Heart left ventricle (tissue), 16 donors: ENCODE results near the gene MBP. TPM values are rescaled to one million over a fixed set of nuclear protein-coding genes. Genes with fewer than 3 reads are reported as not detected.

Experiments
- ATAC-seq, 4 donors: fragments of 200-7000 bp; cut with Tn5 transposase; one replicate each; pipeline ENCODE4 v1.9.1; 2020 to 2022; ENCODE audit warnings: moderate library complexity in 4 of 4, mild to moderate bottlenecking in 3 of 4, moderate number of reproducible peaks in 1 of 4
- DNase-seq, 5 donors: peaks; one replicate each; pipeline ENCODE4 v3.0.0-alpha.2; 2020
- H3K27ac ChIP-seq, 12 donors: fragments of 200-600 bp; sonication (generic) in 4 of 12; one replicate each; pipeline versions ENCODE4 v1.5.0 to v1.8.0; 2016 to 2022; ENCODE audit warnings: mild to moderate bottlenecking in 2 of 12
- H3K27me3 ChIP-seq, 9 donors: fragments of 200-600 bp; sonication (generic) in 2 of 9; one replicate each; pipeline versions ENCODE4 v1.5.1 to v1.8.0; 2016 to 2022; ENCODE audit warnings: mild to moderate bottlenecking in 3 of 9
- H3K36me3 ChIP-seq, 9 donors: fragments of 200-600 bp; sonication (generic) in 2 of 9; one replicate each; pipeline versions ENCODE4 v1.5.0 to v1.8.0; 2018 to 2022; ENCODE audit warnings: mild to moderate bottlenecking in 2 of 9
- H3K4me1 ChIP-seq, 12 donors: fragments of 200-600 bp; sonication (generic) in 4 of 12; one replicate each; pipeline versions ENCODE4 v1.5.0 to v1.8.0; 2016 to 2022; ENCODE audit warnings: mild to moderate bottlenecking in 3 of 12
- H3K4me3 ChIP-seq, 12 donors: fragments of 200-600 bp; sonication (generic) in 4 of 12; one replicate each; pipeline versions ENCODE4 v1.5.0 to v1.8.0; 2017 to 2022; ENCODE audit warnings: mild to moderate bottlenecking in 9 of 12, moderate library complexity in 4 of 12
- H3K9me3 ChIP-seq, 12 donors: fragments of 200-600 bp; sonication (generic) in 4 of 12; one replicate each; pipeline versions ENCODE4 v1.5.0 to v1.8.0; 2016 to 2022; ENCODE audit warnings: mild to moderate bottlenecking in 1 of 12
- POLR2A ChIP-seq, 2 donors: fragments of 450-650 bp; IDR thresholded peaks; one replicate each; pipeline ENCODE4 v1.6.1; 2017; ENCODE audit warnings: antibody characterized with exemption in 2 of 2, mild to moderate bottlenecking in 2 of 2, moderate library complexity in 2 of 2
- WGBS, 4 donors: extraction: QIAGEN DNeasy Blood & Tissue Kit in 2 of 4; methylation state at CpG; one replicate each; pipeline versions ENCODE4 v1.1.5 to v1.1.7; 2013 to 2018; 5-methylcytosine and 5-hydroxymethylcytosine counted together
- intact Hi-C, 10 donors: fragments of 100-400 bp; cut with DNase I; formaldehyde crosslinking; loops; one replicate each; pipeline versions ENCODE4 v1.11.1 to v1.14.2; 2022
- polyA plus RNA-seq, 2 donors: library from polyadenylated mRNA; stranded (reverse); fragments of 200-250 nt; gene quantifications; one replicate each; pipeline ENCODE4 v1.2.3, GENCODE V29; 2013
- total RNA-seq, 9 donors: library from RNA; depleted of rRNA in 2 of 9; stranded (reverse); fragments of >200 nt in 2 of 9; fragmentation: NEBNext Ultra II Directional in 3 of 9; extraction: Animal tissue kit (Norgen Biotek cat#: 25700) in 3 of 9; gene quantifications; one replicate each; pipeline versions ENCODE4 v1.1.0 to v1.2.4, GENCODE V29; 2016 to 2023
- TF ChIP-seq, protein P1 (sequence below), 12 donors: fragments of 200-600 bp; sonication (generic) in 4 of 12; IDR thresholded peaks; one replicate each; pipeline versions ENCODE4 v1.5.0 to v1.8.0; 2018 to 2022; ENCODE audit warnings: antibody characterized with exemption in 12 of 12, mild to moderate bottlenecking in 5 of 12
- donor health status: ischemic (EF 13 %, LVEDD 7.1; RV severe dilation, severe dysfunction).
- donor health status: healthy with polysubstance abuse.
- donor health status: DM: no; HTN: yes; CAD: no.
- donor health status: DM: no; HTN: no; CAD: no.
- donor health status: ischemic (EF 25% LVEDD 6.9; RV normal size, moderate dysfunction).
- donor health status: ischemic (EF 25% LVEDD 5.7; RV mildly dilated, moderate dysfunction).
- donor health status: healthy.
- donor health status: DM: yes; HTN: yes; CAD: no.
- donor health status: ischemic (EF 35%, LVEDD 5.7; RV mildly dilated, moderate dysfunction).
- donor health status: nonischemic (EF 11% LVEDD 7.7; RV severe dilation, severe dysfunction).
- donor health status: DM: yes; HTN: yes; CAD: no.
- donor health status: PGD.
- donor health status: ischemic (EF 29% LVEDD 5.4; RV normal size, mild dysfunction).
- donor health status: nonischemic (EF 23%, LVEDD 6.1; RV moderate dilation, normal function).

The MBP gene
- total and polyA plus RNA-seq, 11 donors = 7.7 to 93.0 (median 31.8) TPM

DNA sequence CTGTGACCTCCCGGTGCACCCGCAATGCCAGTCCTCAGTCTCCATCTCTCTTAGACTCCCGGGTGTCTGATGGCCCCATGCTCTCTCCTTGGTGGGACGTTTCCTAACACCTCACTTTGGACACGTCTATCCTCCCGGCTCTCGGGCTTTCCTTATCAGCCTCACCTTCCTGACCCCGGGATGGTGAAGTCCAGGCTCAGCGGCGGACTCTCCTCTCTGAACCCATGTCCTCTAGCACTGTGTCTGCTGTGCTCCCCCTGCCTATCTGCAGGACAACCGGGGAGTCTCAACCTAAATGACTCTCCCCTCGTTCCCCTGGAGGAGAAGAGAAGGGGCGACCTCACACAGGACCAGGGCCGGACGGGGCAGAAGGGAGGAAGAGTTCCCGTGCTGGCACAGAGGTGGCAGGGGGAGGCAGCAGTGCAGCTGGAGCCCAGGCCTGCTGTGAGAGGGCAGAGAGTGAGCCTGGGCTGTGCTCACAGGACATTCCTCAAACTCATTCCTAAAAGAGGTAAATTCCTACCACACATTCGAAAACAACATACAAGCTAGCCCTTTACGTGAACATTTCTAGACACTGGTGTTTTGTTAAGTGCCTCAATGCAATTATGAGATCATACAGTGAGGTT, 41.9 kb downstream of the MBP start:
- TF ChIP-seq POLR2A (IDR thresholded peaks at IDR 0.05) = no peak
- TF ChIP-seq, protein P1, sequence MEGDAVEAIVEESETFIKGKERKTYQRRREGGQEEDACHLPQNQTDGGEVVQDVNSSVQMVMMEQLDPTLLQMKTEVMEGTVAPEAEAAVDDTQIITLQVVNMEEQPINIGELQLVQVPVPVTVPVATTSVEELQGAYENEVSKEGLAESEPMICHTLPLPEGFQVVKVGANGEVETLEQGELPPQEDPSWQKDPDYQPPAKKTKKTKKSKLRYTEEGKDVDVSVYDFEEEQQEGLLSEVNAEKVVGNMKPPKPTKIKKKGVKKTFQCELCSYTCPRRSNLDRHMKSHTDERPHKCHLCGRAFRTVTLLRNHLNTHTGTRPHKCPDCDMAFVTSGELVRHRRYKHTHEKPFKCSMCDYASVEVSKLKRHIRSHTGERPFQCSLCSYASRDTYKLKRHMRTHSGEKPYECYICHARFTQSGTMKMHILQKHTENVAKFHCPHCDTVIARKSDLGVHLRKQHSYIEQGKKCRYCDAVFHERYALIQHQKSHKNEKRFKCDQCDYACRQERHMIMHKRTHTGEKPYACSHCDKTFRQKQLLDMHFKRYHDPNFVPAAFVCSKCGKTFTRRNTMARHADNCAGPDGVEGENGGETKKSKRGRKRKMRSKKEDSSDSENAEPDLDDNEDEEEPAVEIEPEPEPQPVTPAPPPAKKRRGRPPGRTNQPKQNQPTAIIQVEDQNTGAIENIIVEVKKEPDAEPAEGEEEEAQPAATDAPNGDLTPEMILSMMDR (IDR thresholded peaks at IDR 0.05) = no peak
- ATAC-seq (peak in 1 of 4 donors; percentile 20), DNase-seq (no peak)
- intact Hi-C loops = no loop called here
- no peaks in the 10 kb centered on the region for H3K9me3 ChIP-seq
- H3K36me3 ChIP-seq = peaks cover 0 to 18% (median 0%) of the 10 kb centered on the region in 9 donors
- no peaks in the 10 kb centered on the region for H3K27me3 ChIP-seq
- WGBS, 4 donors = 49 to 59% (median 58%) methylated on average over 16 to 18 of the region's 18 CpGs
- H3K27ac ChIP-seq = peak overlapping the region in 5 of 12 donors; percentile 15 to 52 (median 44)
- H3K4me3 ChIP-seq = no peak overlapping the region
- H3K4me1 ChIP-seq = peaks cover 0 to 54% (median 28%) of the 10 kb centered on the region in 12 donors

GRCh38 chr18:77089723-77090285, 42.8 kb downstream of the MBP start:
- DNase-seq (no peak), ATAC-seq (no peak)
- intact Hi-C loops = loop anchor here in 1 of 10 donors (10.0 kb wide), 1 partner anchor 115 kb away; no protein-coding TSS in a partner anchor
- H3K27me3 ChIP-seq = no peaks in the 10 kb centered on the region
- H3K27ac ChIP-seq = peak overlapping the region in 2 of 12 donors; percentile 88 to 92
- WGBS, 4 donors = 81 to 91% (median 86%) methylated on average over 8 to 9 of the region's 9 CpGs
- peaks cover 0 to 14% (median 0%) of the 10 kb centered on the region in 9 donors for H3K36me3 ChIP-seq
- no peak overlapping the region for H3K4me3 ChIP-seq
- peaks cover 4 to 54% (median 30%) of the 10 kb centered on the region in 12 donors for H3K4me1 ChIP-seq
- H3K9me3 ChIP-seq = no peaks in the 10 kb centered on the region
- TF ChIP-seq POLR2A (IDR thresholded peaks at IDR 0.05) = no peak
- TF ChIP-seq, protein P1 (IDR thresholded peaks at IDR 0.05) = no peak

DNA sequence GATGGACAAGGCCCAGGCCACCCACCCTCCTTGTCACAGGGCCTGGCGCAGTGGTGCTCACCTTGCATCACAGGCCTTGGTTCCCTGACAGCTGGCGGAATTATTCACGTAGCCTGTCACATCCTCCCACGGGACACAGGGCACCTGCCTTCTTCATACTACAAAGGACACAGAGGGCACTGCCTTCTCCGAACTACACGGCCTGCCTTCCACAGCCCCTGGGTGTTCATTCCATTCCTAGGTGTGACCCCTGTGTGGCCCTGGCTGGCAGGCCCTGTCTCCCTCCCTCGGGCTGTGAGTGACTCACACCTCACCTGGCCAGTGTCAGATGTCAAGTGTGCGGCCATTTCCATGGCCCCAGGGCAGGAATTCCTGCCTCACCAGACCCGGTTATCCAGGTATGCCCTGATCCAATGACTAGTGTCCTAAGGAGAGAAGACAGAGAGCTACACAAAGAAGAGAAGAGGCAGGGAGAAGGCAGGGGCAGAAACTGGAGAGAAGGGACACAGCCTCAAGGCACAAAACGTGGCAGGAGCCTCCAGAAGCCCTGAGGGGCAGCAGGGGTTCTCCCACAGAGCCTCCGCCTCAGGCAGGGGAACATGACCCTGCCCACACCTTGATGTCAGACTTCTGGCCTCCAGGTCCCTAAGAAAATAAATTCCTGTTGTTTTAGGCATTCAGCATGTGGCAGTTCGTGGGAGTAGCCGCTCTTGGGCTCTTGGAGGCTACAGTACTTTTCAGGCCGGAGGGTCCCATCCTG, 43.4 kb downstream of the MBP start:
- WGBS, 4 donors = 55 to 73% (median 68%) methylated on average over 13 to 14 of the region's 14 CpGs
- H3K36me3 ChIP-seq = peaks cover 0 to 14% (median 0%) of the 10 kb centered on the region in 9 donors
- DNase-seq (no peak), ATAC-seq (peak in 1 of 4 donors; percentile 6)
- no peak for TF ChIP-seq POLR2A (IDR thresholded peaks at IDR 0.05)
- TF ChIP-seq, protein P1 (IDR thresholded peaks at IDR 0.05) = no peak
- peaks cover 4 to 58% (median 34%) of the 10 kb centered on the region in 12 donors for H3K4me1 ChIP-seq
- H3K27me3 ChIP-seq = no peaks in the 10 kb centered on the region
- H3K27ac ChIP-seq = peak overlapping the region in 9 of 12 donors; percentile 5 to 92 (median 56)
- H3K4me3 ChIP-seq = no peak overlapping the region
- intact Hi-C loops = loop anchor here in 1 of 10 donors (10.0 kb wide), 1 partner anchor 116 kb away; no protein-coding TSS in a partner anchor
- no peaks in the 10 kb centered on the region for H3K9me3 ChIP-seq
